ENCODE data around the gene PIK3R5.

Gene PIK3R5

DNA sequence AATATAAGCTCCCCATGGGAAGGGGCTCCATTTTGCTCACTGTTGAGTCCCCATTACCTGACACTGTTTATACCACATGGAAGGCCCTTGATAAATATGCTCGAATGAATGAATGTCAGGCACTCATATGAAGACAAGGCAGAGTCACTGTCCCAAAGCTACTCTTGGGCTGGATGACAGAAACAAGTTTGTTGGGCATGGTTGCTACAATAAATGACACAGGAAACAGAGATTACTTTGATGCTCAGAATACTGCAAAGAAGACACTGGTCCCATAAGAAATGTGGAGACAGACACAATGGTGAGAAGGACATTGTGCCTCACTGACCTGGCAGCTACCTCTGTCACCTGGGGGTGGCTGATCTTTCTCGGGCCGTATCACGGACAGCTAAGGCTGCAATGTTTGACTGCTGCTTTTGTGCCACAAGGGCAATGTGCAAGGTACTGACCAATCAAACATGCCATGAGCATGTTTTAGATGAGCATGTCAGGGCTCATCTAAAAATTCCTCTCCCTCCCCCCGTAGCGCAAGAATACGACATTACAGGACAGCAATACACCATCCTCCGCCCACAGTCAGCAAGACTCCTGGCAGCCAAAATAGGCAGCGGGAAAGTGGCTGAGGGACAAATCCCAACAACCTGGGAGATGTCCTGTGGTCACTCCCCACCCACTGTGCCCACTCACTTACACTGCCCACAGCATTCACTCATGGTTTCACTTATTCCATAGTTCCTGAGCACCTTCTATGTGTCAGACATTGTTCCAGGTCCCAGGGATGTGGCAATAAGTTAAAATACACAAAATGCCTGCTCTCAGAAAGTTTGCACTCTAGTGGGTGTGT is 103.1 kb downstream of the PIK3R5 start:
- Mint-ChIP-seq H3K27ac (no peak overlapping the region), H3K4me3 (no peak overlapping the region), H3K4me1 (peaks cover 25% of the 10 kb centered on the region), H3K27me3 (ENCODE audit: low read depth, poor library complexity) (peaks cover 5% of the 10 kb centered on the region), H3K36me3 (ENCODE audit: low read depth) (no peaks in the 10 kb centered on the region), H3K9me3 (no peaks in the 10 kb centered on the region)
- no peak for DNase-seq
- TF ChIP-seq CTCF (IDR thresholded peaks at IDR 0.05): no peak

GRCh38 chr17:8861495-8862181 is 103.9 kb downstream of the PIK3R5 start:
- DNase-seq: no peak
- H3K9me3 Mint-ChIP-seq: no peaks in the 10 kb centered on the region
- H3K27me3 Mint-ChIP-seq (ENCODE audit: low read depth, poor library complexity): peaks cover 4% of the 10 kb centered on the region
- no peak for TF ChIP-seq CTCF (IDR thresholded peaks at IDR 0.05)
- no peaks in the 10 kb centered on the region for H3K36me3 Mint-ChIP-seq (ENCODE audit: low read depth)
- H3K4me3 Mint-ChIP-seq: no peak overlapping the region
- peaks cover 30% of the 10 kb centered on the region for H3K4me1 Mint-ChIP-seq
- peak overlapping the region; percentile 14 for H3K27ac Mint-ChIP-seq

GRCh38 chr17:8859804-8860430 is 105.6 kb downstream of the PIK3R5 start:
- H3K27me3 Mint-ChIP-seq (ENCODE audit: low read depth, poor library complexity): peaks cover 3% of the 10 kb centered on the region
- no peak for TF ChIP-seq CTCF (IDR thresholded peaks at IDR 0.05)
- no peak overlapping the region for H3K27ac Mint-ChIP-seq
- no peaks in the 10 kb centered on the region for H3K9me3 Mint-ChIP-seq
- no peaks in the 10 kb centered on the region for H3K36me3 Mint-ChIP-seq (ENCODE audit: low read depth)
- peaks cover 39% of the 10 kb centered on the region for H3K4me1 Mint-ChIP-seq
- no peak overlapping the region for H3K4me3 Mint-ChIP-seq
- no peak for DNase-seq

GRCh38 chr17:8859027-8859803 is 106.3 kb downstream of the PIK3R5 start:
- Mint-ChIP-seq H3K4me3 (no peak overlapping the region), H3K4me1 (peaks cover 39% of the 10 kb centered on the region), H3K36me3 (ENCODE audit: low read depth) (no peaks in the 10 kb centered on the region), H3K27ac (no peak overlapping the region), H3K27me3 (ENCODE audit: low read depth, poor library complexity) (peaks cover 3% of the 10 kb centered on the region), H3K9me3 (no peaks in the 10 kb centered on the region)
- no peak for DNase-seq
- no peak for TF ChIP-seq CTCF (IDR thresholded peaks at IDR 0.05)

GRCh38 chr17:8857919-8858318 is 107.6 kb downstream of the PIK3R5 start:
- no peak for TF ChIP-seq CTCF (IDR thresholded peaks at IDR 0.05)
- no peak for DNase-seq
- H3K27ac Mint-ChIP-seq: no peak overlapping the region
- no peak overlapping the region for H3K4me3 Mint-ChIP-seq
- no peaks in the 10 kb centered on the region for H3K9me3 Mint-ChIP-seq
- H3K27me3 Mint-ChIP-seq (ENCODE audit: low read depth, poor library complexity): peaks cover 3% of the 10 kb centered on the region
- no peaks in the 10 kb centered on the region for H3K36me3 Mint-ChIP-seq (ENCODE audit: low read depth)
- H3K4me1 Mint-ChIP-seq: peaks cover 39% of the 10 kb centered on the region

Measured in nephron progenitor cell (in vitro differentiated cells).